Measurements from ENCODE around the gene GPM6B.

Gene GPM6B

DNA sequence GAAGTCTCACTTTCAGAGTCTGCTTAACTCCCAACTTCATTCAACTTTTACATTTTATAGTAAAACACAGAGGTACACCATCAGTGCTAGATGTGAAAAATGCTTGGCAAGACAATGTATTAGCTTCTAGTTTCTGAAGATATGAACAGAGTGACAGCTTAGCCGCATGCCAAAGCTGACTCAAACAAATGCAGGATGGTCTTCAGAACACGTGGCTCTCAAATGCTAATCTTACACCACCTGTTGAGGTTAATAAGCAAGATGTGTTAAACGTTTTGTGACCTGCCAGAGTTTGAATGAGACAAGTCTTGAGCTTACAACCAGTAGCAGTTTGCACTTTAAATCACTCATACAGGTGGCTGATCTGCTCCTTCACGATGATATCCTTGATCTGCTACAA is 18.9 kb upstream of the GPM6B start:
- TF ChIP-seq ZNF274 (IDR thresholded peaks at IDR 0.05; ENCODE audit: low read depth, low read length) = no peak
- H3K4me3 ChIP-seq (ENCODE audit: low read length) = no peak overlapping the region

DNA sequence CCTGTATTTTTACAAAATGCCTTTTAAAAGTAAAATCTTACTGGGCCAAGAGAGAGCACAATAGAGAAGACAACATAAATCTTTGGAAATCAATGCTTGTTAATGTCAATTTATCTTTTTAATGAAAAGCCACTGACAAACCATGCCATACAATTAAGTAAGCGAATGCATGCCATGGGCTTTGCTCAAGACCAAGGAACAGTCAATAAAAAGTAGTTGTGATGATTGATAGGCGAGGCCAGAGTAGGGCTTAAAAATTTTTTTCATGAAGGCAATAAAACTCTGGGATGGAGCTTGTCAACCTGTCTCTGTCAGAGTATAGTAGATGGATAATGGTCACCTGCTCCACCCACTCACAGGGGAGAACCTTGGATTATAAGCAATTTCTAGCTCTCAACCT is 17.5 kb upstream of the GPM6B start:
- no peak overlapping the region for H3K4me3 ChIP-seq (ENCODE audit: low read length)
- no peak for TF ChIP-seq ZNF274 (IDR thresholded peaks at IDR 0.05; ENCODE audit: low read depth, low read length)

DNA sequence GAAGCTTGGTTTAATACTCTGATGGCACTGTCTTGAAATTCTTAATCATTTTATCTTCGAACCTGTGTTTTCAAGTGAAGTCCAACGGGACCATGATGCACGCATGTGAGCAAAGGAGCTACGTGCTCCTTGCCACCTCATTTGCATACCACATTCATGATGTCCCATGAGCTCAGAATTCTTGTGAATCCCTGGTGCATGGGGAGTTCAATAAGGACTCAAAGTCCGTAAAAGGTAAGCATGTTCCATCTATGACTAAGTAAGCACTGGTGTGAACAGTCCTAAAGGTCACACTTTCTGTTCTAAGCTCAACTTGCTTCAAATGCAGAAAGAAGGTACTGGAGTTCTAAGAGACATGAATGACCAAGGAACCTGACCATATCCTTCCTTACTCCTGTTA is 13.1 kb upstream of the GPM6B start:
- no peak overlapping the region for H3K4me3 ChIP-seq (ENCODE audit: low read length)
- TF ChIP-seq ZNF274 (IDR thresholded peaks at IDR 0.05; ENCODE audit: low read depth, low read length) = no peak

DNA sequence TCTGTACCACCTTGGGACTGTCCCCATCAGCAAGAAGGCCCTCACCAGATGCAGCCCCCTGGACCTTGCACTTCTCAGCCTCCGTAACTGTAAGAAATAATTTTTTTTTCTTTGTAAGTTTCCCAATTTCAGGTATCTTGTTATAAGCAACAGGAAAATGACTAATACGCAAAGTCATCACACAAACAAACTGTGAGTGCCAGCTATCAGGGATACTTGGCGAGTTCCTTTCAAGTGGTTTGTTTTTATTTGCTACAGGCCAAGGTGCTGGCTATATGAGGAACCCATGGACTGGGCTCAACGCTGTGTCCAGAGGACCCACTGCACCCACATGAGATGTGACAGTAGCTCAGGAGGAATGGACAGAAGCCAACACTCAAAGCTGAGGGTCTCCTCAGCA is 11.5 kb upstream of the GPM6B start:
- no peak for TF ChIP-seq ZNF274 (IDR thresholded peaks at IDR 0.05; ENCODE audit: low read depth, low read length)
- H3K4me3 ChIP-seq (ENCODE audit: low read length) = no peak overlapping the region

DNA sequence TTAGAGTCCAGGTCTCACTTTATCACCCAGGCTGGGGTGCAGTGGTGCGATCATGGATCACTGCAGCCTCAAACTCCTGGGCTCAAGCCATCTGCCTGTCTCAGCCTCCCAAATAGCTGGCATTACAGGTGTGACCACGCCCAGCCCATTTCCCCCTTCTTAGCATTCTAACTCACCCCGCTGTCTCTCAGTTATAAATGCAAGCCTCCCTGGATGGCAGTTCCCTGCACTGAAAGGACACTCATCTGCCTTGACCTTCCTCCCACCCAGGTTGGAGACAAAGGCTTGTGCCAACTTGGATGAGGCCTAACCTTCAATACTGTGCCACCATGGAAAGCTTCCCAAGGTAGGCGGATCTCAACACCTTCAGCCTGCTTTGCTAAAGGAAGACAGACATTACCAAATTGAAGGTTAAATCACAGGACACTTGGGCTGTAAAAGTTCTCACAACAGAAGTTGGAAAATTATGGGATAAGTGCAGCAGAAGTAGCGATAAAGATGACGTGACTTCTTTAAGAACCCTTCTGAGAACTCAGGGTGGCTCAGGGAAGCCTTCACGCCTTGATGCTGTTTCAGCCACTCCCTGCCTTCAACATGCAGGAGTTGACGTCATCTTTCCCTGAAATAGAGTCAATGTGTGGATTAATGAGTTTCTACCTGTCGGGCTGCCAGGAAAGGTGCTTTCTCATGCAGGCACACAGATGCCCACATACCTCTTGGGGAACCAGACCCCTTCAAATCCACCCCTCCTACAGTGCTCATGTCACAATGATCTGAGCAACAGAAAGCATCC is 10.6 kb upstream of the GPM6B start:
- H3K4me3 ChIP-seq (ENCODE audit: low read length) = no peak overlapping the region
- TF ChIP-seq ZNF274 (IDR thresholded peaks at IDR 0.05; ENCODE audit: low read depth, low read length) = no peak

DNA sequence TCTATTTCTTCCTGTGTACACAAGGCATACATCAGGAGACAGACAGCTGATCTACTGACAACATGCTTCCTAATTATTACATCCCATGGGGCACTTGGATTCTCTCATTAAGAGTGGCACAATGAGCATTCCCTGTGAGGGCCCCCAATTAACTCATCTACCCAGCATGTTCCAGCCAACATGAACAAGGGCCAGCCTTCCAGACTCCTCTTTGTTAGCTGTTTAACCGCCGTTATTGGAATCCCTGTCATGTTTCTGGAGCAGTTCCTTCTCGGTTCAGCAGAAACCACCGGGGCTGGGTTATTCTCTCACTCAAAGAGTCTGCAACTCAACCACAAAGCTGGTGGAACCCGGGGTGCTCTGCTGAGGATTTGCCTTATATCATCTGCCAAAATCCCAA is 9.9 kb upstream of the GPM6B start:
- no peak for TF ChIP-seq ZNF274 (IDR thresholded peaks at IDR 0.05; ENCODE audit: low read depth, low read length)
- H3K4me3 ChIP-seq (ENCODE audit: low read length) = no peak overlapping the region

DNA sequence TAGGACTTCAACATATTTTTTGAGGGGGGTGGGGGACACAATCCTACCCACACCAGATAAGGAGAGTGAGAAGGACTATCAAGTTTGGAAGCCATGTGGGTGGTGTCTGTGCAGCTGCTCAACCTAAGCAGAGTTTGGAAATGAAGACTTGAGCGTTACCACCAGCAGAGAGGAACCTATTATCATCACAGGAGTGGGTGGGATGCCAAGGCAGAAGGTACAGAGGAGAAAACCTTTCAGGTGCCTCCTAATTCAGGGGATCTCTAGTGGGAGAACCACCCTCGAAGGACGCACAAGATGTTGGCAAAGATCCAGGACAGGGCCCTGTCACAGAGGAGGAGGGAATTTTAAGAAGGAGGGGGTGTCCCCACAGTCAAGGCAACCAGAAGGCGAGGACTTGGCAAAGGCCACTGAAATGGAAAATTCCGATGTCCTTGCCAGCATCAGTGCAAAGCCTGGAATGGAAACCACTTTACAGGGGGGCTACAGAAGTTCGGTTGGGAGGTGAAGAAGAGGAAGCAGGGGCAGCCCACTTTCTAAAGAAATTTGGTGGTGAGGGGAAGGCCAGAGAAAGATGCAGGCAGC is 8.4 kb upstream of the GPM6B start:
- no peak overlapping the region for H3K4me3 ChIP-seq (ENCODE audit: low read length)
- TF ChIP-seq ZNF274 (IDR thresholded peaks at IDR 0.05; ENCODE audit: low read depth, low read length) = no peak

DNA sequence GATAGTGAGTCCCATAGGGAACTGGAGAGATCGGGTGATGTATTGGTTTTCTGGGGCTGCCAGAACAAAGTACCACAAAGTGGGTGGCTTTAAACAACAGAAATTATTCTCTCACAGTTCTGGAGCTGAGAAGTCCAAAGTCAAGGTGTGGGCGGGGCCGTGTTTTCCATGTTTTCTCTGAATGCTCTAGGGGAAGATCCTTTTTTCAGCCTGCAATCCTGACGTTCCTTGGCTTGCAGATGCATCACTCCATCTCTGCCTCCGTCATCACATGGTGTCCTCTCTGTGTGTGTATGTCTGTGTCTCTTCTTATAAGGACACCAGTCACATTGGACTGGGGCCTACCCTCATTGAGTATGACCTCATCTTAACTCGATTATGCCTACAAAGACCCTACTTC is 7.9 kb upstream of the GPM6B start:
- H3K4me3 ChIP-seq (ENCODE audit: low read length) = no peak overlapping the region
- no peak for TF ChIP-seq ZNF274 (IDR thresholded peaks at IDR 0.05; ENCODE audit: low read depth, low read length)

DNA sequence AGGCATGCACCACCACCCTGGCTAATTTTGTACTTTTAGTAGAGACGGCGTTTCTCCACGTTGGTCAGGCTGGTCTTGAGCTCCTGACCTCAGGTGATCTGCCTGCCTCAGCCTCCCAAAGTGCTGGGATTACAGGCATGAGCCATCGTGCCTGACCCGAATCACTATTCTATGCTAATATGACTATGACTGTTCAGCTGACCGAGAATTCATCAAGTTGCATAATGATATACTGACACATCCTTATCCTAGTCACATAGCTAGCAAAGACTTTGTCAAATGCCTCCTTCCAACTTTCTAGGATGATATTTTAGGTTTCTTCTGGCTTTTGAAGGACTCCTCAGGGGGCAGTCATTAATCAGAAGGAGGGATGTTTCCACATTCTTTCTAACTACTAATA is 4.8 kb upstream of the GPM6B start:
- TF ChIP-seq ZNF274 (IDR thresholded peaks at IDR 0.05; ENCODE audit: low read depth, low read length) = no peak
- no peak overlapping the region for H3K4me3 ChIP-seq (ENCODE audit: low read length)

DNA sequence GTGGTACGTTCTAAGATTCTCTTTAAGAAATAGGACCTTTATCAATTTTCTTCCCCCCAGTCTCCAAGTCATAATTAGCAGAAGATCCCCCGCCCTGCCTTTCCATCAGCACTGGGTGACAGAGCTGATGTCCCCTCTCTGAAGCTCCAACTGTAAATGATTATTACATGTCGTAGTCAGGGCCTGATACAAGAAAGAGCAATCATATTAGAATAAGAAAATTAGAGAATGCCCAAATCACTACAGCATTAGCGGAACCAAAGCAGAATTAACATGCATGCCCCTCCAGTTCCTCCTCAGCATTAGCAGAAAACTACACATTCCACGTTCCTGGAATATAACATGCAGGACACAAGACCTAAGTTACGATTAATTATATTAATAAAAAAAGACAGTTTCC is 717 bp downstream of the GPM6B start:
- TF ChIP-seq ZNF274 (IDR thresholded peaks at IDR 0.05; ENCODE audit: low read depth, low read length) = no peak
- no peak overlapping the region for H3K4me3 ChIP-seq (ENCODE audit: low read length)

DNA sequence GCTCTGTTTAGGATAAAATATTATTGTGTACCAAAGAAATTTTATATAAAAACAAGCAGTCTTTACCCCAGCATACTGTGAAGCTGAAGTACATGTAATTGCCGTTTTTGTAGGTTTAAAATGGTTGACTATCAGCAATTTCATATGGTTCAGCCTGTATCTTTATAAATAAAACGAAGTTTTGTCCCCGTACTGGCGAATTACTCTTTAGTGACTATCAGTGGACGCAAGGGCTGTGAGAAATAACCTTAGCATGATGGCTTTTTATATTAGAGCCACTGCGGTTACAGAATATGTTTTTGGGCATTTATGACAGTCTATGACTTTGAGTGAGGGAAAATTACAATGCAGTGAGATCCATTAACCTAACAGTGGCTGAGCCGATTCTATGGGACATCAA is 1.2 kb downstream of the GPM6B start:
- TF ChIP-seq ZNF274 (IDR thresholded peaks at IDR 0.05; ENCODE audit: low read depth, low read length) = no peak

DNA sequence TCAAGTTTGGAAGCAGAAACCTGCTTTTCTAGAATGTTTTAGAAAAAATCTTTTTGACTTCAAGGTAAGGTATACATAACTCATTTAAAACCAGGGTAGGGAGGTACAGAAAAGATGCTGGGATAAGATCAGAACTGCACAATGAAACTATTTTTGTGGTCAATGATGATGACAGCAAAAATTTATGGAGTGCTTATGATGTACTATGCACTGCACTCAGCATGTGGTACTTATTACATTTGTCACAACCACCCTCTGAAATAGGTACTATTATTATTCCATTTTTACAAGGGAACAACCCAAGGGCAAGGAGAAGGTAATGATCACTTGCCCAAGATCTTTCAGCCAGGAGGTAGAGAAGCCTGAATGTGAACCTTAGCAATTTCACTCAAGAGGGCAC is 8.0 kb downstream of the GPM6B start:
- no peak for TF ChIP-seq ZNF274 (IDR thresholded peaks at IDR 0.05; ENCODE audit: low read depth, low read length)
- no peak overlapping the region for H3K4me3 ChIP-seq (ENCODE audit: low read length)

More for the DNA sequence above, 1.2 kb downstream of the GPM6B start:
- H3K4me3 ChIP-seq (ENCODE audit: low read length) = no peak overlapping the region

DNA sequence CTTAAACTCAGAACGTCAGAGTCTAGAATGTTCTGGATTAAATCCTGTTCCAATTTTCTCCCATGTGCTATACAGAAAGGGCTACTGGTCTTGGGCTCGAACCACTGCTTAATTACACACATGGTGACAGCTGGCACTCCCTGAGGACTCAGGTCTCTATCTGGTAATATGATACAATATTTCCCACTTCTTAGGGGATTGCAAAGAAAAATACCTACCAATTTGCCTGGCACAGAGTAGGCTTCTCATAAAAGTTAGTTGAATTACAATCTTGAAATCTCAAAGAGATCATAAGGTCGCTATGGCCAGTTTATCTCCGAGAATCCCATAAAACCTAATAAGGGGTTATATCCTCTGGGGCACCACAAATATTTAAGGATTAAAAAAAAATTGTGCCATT is 8.6 kb downstream of the GPM6B start:
- no peak overlapping the region for H3K4me3 ChIP-seq (ENCODE audit: low read length)
- no peak for TF ChIP-seq ZNF274 (IDR thresholded peaks at IDR 0.05; ENCODE audit: low read depth, low read length)

DNA sequence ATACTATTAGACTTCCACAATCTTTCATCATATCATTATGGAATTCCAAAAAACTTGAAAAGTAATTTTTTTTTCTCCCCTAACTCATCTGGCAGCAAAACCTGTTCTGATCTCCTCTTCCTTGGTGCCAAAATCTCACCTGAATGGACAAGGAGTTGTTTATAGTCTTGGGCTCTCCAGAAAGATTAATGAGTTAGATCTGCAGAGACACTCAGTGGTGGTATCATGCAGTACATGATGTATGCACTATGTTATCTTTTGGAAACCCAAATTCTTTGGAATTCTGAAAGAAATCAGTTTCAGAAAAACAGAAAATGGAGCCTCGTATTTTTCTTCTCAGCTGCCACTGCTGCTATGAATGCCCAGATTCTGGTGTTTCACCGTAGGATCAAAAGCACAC is 11.7 kb downstream of the GPM6B start:
- no peak for TF ChIP-seq ZNF274 (IDR thresholded peaks at IDR 0.05; ENCODE audit: low read depth, low read length)
- H3K4me3 ChIP-seq (ENCODE audit: low read length) = no peak overlapping the region

DNA sequence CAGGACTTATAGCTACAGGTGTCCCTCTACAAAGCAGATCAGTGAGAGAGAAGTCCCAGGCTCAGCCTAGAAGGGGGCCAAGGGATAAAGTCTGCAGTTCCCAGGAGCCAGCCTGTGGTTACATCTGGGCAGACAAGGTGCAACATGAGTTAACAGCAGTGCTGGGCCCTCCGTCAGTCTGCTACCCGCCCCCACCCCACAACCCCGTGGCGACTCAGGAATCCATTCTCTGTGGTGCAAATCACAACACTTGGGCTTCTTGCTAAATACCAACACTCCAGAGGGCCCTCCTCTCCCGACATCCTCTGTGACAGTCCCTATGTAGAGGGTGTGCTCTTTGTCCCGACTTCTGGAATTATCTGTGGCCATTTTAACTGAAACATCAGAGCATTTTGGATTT is 13.8 kb downstream of the GPM6B start:
- H3K4me3 ChIP-seq (ENCODE audit: low read length) = no peak overlapping the region
- TF ChIP-seq ZNF274 (IDR thresholded peaks at IDR 0.05; ENCODE audit: low read depth, low read length) = no peak

DNA sequence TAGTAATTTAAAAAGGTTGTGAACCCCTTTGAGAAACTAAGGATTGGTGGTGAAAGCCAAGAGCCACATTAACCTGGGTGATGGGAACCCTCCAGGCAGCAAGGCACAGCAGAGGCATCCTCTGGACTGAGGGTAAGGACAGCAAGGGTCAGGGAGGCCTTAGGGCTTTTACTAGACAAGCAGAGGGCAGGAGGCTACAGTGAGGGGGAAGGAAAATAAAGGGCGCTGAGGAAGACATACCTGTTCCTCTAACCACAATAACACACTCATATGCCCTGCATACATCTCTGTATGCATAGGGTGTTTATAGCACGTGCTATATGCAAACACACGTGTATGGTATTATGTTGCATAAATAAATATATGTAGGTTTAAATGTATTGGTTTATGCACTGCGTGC is 18.7 kb downstream of the GPM6B start:
- H3K4me3 ChIP-seq (ENCODE audit: low read length) = no peak overlapping the region
- no peak for TF ChIP-seq ZNF274 (IDR thresholded peaks at IDR 0.05; ENCODE audit: low read depth, low read length)
